ENCODE data around the gene LGMN. TPM values are rescaled to one million over a fixed set of nuclear protein-coding genes. Genes with fewer than 3 reads are reported as not detected.
A peak's percentile ranks its signal among the peaks of the same experiment; 100 is the strongest.

LGMN gene
- total and polyA plus RNA-seq, 2 of the 13 experiments (the other 11 are each of a cell fraction or from before 2014, with no cell fraction given) = 28.9 to 76.4 TPM

DNA sequence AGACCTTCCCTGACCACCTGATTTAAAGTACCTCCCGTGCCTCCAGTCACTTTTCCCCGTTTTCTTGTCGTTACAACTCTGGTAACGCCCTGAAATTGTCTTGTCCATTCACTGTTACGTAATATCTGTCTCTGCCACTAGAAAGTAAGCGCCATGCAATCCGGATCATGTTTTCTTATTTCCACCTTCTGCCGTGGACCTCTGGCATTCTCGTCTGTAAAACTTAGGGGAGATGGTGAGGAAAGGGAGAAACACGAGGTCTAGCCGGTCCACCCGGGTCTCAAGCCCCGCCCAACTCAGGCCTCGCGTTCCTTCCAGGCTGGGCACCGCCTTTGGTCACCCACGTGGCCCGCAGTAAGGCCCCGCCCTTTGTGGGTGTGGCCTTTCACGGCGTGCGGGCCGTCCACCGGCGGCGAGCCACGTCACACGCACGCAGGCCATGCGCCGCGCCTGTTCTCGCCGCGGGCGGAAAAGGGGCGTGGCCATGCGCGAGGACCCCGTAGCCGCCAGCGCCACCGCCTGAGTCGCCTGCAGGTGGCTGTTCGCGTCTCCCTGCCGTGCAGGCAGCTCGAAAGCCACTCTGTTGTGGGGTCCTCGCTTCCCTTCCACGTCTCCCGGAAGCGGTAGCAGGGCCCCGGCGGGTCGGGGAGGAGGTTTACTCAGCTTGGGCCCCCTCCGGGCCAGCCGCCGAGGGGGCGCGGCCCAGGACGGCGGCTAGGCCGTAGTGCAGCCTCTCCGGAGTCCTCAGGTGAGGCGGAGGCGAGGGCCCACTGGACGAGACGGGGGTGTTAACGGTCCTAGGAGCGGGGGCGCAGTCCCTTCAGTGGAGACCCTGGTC lies 45.5 kb upstream of the LGMN start, which contains the start of gene GOLGA5 (continued):
- TF ChIP-seq, protein P1, sequence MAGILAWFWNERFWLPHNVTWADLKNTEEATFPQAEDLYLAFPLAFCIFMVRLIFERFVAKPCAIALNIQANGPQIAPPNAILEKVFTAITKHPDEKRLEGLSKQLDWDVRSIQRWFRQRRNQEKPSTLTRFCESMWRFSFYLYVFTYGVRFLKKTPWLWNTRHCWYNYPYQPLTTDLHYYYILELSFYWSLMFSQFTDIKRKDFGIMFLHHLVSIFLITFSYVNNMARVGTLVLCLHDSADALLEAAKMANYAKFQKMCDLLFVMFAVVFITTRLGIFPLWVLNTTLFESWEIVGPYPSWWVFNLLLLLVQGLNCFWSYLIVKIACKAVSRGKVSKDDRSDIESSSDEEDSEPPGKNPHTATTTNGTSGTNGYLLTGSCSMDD (CRISPR knock-in tag; IDR thresholded peaks at IDR 0.05) = no peak
- TF ChIP-seq ZNF501 (CRISPR knock-in tag; IDR thresholded peaks at IDR 0.05) = peak; percentile 95
- TF ChIP-seq RBM22 (optimal IDR thresholded peaks at IDR 0.05; ENCODE audit: low read length) = no peak
- TF ChIP-seq, protein P2, sequence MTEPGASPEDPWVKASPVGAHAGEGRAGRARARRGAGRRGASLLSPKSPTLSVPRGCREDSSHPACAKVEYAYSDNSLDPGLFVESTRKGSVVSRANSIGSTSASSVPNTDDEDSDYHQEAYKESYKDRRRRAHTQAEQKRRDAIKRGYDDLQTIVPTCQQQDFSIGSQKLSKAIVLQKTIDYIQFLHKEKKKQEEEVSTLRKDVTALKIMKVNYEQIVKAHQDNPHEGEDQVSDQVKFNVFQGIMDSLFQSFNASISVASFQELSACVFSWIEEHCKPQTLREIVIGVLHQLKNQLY (CRISPR knock-in tag; IDR thresholded peaks at IDR 0.05) = peak; percentile 45; the same call in 1 of the 2 replicates
- peak; percentile 84 for TF ChIP-seq ZNF792 (CRISPR knock-in tag; IDR thresholded peaks at IDR 0.05)
- peak; percentile 89; the same call in 1 of the 2 replicates for TF ChIP-seq TBX2 (CRISPR knock-in tag; IDR thresholded peaks at IDR 0.05; ENCODE audit: borderline replicate concordance)
- no peak for TF ChIP-seq NBN (conservative IDR thresholded peaks at IDR 0.05)
- TF ChIP-seq ZNF878 (CRISPR knock-in tag; IDR thresholded peaks at IDR 0.05) = no peak
- 0 out of 2 replicates have a peak, but pooled peaks have one; percentile 34 for TF ChIP-seq ZBTB3 (CRISPR knock-in tag; IDR thresholded peaks at IDR 0.05; ENCODE audit: borderline replicate concordance, low read depth)
- no peak for TF ChIP-seq SCMH1 (CRISPR knock-in tag; IDR thresholded peaks at IDR 0.05; ENCODE audit: borderline replicate concordance)
- TF ChIP-seq, protein P3, sequence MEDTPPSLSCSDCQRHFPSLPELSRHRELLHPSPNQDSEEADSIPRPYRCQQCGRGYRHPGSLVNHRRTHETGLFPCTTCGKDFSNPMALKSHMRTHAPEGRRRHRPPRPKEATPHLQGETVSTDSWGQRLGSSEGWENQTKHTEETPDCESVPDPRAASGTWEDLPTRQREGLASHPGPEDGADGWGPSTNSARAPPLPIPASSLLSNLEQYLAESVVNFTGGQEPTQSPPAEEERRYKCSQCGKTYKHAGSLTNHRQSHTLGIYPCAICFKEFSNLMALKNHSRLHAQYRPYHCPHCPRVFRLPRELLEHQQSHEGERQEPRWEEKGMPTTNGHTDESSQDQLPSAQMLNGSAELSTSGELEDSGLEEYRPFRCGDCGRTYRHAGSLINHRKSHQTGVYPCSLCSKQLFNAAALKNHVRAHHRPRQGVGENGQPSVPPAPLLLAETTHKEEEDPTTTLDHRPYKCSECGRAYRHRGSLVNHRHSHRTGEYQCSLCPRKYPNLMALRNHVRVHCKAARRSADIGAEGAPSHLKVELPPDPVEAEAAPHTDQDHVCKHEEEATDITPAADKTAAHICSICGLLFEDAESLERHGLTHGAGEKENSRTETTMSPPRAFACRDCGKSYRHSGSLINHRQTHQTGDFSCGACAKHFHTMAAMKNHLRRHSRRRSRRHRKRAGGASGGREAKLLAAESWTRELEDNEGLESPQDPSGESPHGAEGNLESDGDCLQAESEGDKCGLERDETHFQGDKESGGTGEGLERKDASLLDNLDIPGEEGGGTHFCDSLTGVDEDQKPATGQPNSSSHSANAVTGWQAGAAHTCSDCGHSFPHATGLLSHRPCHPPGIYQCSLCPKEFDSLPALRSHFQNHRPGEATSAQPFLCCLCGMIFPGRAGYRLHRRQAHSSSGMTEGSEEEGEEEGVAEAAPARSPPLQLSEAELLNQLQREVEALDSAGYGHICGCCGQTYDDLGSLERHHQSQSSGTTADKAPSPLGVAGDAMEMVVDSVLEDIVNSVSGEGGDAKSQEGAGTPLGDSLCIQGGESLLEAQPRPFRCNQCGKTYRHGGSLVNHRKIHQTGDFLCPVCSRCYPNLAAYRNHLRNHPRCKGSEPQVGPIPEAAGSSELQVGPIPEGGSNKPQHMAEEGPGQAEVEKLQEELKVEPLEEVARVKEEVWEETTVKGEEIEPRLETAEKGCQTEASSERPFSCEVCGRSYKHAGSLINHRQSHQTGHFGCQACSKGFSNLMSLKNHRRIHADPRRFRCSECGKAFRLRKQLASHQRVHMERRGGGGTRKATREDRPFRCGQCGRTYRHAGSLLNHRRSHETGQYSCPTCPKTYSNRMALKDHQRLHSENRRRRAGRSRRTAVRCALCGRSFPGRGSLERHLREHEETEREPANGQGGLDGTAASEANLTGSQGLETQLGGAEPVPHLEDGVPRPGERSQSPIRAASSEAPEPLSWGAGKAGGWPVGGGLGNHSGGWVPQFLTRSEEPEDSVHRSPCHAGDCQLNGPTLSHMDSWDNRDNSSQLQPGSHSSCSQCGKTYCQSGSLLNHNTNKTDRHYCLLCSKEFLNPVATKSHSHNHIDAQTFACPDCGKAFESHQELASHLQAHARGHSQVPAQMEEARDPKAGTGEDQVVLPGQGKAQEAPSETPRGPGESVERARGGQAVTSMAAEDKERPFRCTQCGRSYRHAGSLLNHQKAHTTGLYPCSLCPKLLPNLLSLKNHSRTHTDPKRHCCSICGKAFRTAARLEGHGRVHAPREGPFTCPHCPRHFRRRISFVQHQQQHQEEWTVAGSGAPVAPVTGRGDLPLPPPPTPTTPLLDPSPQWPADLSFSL (CRISPR knock-in tag; IDR thresholded peaks at IDR 0.05) = no peak
- peak; percentile 37; the same call in 1 of the 2 replicates for TF ChIP-seq ZZZ3 (CRISPR knock-in tag; IDR thresholded peaks at IDR 0.05; ENCODE audit: borderline replicate concordance)
- TF ChIP-seq NFKB2 (CRISPR knock-in tag; IDR thresholded peaks at IDR 0.05; ENCODE audit: borderline replicate concordance) = no peak; the same call in 1 of the 2 replicates
- no peak for TF ChIP-seq NFRKB (IDR thresholded peaks at IDR 0.05)
- TF ChIP-seq, protein P4, sequence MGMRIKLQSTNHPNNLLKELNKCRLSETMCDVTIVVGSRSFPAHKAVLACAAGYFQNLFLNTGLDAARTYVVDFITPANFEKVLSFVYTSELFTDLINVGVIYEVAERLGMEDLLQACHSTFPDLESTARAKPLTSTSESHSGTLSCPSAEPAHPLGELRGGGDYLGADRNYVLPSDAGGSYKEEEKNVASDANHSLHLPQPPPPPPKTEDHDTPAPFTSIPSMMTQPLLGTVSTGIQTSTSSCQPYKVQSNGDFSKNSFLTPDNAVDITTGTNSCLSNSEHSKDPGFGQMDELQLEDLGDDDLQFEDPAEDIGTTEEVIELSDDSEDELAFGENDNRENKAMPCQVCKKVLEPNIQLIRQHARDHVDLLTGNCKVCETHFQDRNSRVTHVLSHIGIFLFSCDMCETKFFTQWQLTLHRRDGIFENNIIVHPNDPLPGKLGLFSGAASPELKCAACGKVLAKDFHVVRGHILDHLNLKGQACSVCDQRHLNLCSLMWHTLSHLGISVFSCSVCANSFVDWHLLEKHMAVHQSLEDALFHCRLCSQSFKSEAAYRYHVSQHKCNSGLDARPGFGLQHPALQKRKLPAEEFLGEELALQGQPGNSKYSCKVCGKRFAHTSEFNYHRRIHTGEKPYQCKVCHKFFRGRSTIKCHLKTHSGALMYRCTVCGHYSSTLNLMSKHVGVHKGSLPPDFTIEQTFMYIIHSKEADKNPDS (CRISPR knock-in tag; IDR thresholded peaks at IDR 0.05) = peak; percentile 80; the same call in 1 of the 2 replicates
- TF ChIP-seq ZMYM4 (CRISPR knock-in tag; IDR thresholded peaks at IDR 0.05) = peak; percentile 96
- TF ChIP-seq MED1 (CRISPR knock-in tag; IDR thresholded peaks at IDR 0.05) = peak; percentile 84
- TF ChIP-seq ZEB1 (IDR thresholded peaks at IDR 0.05; ENCODE audit: insufficient replicate concordance, low read depth) = no peak
